ENCODE measurements around the gene TIMM10B. TPM values are rescaled to one million over a fixed set of nuclear protein-coding genes. Genes with fewer than 3 reads are reported as not detected.

Gene TIMM10B
- total RNA-seq, 2 donors from 2014 or later: 48.0 TPM

DNA sequence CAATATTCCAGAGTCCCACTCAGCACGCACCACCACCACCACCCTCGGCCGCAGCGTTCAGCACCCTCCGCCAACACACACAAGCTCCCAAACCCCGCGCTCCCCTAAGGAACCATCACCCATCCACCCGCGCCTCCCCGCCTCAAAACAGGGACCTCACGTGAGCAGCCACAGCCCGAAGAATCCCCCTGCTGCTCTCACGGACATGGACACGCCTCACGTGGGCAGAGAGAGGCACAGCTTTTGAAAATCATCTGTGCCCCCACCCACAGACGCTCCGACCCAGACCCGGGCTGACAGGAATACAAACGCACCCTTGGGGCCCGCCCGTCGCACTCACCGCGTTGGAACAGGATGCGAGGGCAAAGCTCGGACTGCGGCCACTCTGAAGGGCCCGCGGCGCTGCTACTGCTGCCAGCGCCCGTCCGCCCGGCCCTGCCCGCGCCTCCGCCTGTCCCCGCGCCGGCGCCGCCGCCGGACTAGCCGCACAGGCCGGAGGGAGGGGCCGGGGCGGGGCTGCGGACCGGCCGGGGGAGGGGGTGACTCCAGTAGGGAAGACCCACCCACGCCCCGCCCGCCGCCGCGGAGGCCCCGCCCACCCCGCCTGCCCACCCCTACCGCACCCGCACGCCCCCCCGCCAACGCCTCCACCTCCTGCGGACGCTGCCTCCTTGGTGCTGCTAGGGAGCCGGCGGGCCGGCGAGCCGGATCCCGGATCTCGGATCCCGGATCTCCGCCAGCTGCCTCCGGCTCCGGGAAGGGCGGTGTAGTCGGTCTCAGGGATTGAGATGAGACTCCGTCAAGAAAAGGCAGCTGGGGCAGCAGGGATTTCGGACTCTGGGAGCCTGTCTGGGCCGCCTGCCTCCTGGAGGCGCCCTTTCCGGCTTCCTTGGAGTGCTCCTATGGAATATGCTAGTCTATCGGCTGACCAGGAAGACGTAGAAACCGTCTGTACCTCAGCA is 7.6 kb upstream of the TIMM10B start, which contains the start of gene TRIM3:
Gene TRIM3 (minus strand): TSS at position 491 of the 962 bp plus-strand sequence. CDS start 8,246 bp downstream, outside the sequence.
- H3K9ac ChIP-seq (ENCODE audit: low read depth in 2 of 2, low read length in 2 of 2): peak within 1 kb of the TSS; percentile 78 to 90
- H3K27ac ChIP-seq: peak within 1 kb of the TSS; percentile 92
- H3K9me3 ChIP-seq: no peaks in the 10 kb centered on the region
- peak; percentile 96 for DNase-seq
- H3K27me3 ChIP-seq: no peaks in the 10 kb centered on the region
- H3K4me3 ChIP-seq: peak within 1 kb of the TSS; percentile 58
- no peak for TF ChIP-seq CTCF (IDR thresholded peaks at IDR 0.05)
- H3K36me3 ChIP-seq: no peaks in the 10 kb centered on the region
- peaks cover 9% of the 10 kb centered on the region for H3K4me1 ChIP-seq
- intact Hi-C loops (cut with DNase I): loop anchor here (10.0 kb wide), 2 partner anchors 131 to 239 kb away; partner anchors contain the start of genes CNGA4, FHIP1B, ILK and RRP8

- TF ChIP-seq CTCF (IDR thresholded peaks at IDR 0.05): no peak
Measured at GRCh38 chr11:6474413-6474792, 6.9 kb upstream of the TIMM10B start.

DNA sequence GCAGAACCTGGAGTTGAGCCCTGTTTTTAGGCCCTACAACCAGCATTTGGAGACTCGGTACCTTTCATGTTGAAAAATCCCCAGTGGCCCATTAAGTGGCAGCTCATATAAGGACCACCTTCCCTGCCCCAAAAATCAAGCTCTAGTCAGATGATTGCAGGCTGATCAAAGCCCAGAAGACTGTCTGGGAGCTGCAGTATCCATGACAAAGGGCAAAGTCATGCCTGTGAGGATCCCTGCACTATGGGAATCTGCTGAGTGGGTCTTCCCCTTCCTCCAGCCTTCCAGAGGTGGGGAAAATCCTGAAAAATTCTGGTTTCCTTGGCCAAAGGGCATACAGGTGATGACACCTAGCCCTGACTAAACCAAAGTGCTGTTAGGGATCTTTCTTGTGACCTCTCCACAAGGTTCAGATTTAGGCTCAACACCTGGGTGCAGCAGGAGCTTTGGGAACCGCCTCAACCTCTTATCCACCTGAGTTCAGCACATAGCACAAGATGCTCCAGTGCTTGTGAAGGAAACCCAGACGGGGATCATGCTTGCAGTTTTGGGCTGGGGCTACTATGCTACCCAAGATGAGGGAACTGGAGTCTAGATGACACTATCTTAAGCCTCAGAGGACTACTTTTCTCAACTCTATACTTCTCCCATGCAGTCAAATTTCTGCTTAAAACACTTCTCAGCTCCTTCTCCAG is 6.3 kb upstream of the TIMM10B start:
- no peaks in the 10 kb centered on the region for H3K36me3 ChIP-seq
- TF ChIP-seq CTCF (IDR thresholded peaks at IDR 0.05): no peak
- no peak overlapping the region for H3K4me3 ChIP-seq
- H3K4me1 ChIP-seq: peaks cover 6% of the 10 kb centered on the region
- intact Hi-C loops (cut with DNase I): loop anchor here (10.0 kb wide), 2 partner anchors 130 to 240 kb away; partner anchors contain the start of genes CNGA4, FHIP1B, ILK and RRP8
- peak overlapping the region; percentile 15 to 77 for H3K9ac ChIP-seq (ENCODE audit: low read depth in 2 of 2, low read length in 2 of 2)
- H3K9me3 ChIP-seq: no peaks in the 10 kb centered on the region
- no peaks in the 10 kb centered on the region for H3K27me3 ChIP-seq
- peak overlapping the region; percentile 92 for H3K27ac ChIP-seq
- DNase-seq: no peak

More at GRCh38 chr11:6474413-6474792, 6.9 kb upstream of the TIMM10B start:
- Histone ChIP-seq H3K4me1 (peaks cover 9% of the 10 kb centered on the region), H3K9me3 (no peaks in the 10 kb centered on the region), H3K27me3 (no peaks in the 10 kb centered on the region), H3K27ac (peak overlapping the region; percentile 92), H3K9ac (ENCODE audit: low read depth in 2 of 2, low read length in 2 of 2) (peak overlapping the region; percentile 74 to 77), H3K36me3 (no peaks in the 10 kb centered on the region), H3K4me3 (peak overlapping the region; percentile 58)
- no peak for DNase-seq
- intact Hi-C loops (cut with DNase I): loop anchor here (10.0 kb wide), 2 partner anchors 130 to 240 kb away; partner anchors contain the start of genes CNGA4, FHIP1B, ILK and RRP8

DNA sequence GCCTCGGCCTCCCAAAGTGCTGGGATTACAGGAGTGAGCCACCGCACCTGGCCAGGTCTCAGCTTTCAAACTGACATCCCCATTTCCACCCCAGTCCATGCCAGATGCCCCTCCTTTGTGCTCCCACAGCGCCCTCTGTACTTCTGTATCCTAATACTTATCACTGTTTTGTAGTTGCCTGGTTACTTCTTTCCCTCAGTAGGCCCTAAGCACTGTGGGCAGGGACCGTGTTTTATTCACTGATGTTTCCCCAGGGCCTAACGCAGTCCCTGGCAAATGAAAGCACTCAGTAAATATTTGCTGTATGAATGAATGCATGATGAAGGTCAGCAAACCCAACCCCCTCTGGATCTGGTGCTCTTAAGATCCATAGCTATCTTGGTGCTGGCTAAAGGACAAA is 5.4 kb upstream of the TIMM10B start:
- H3K27me3 ChIP-seq: no peaks in the 10 kb centered on the region
- H3K9ac ChIP-seq (ENCODE audit: low read depth in 2 of 2, low read length in 2 of 2): no peak overlapping the region
- H3K36me3 ChIP-seq: no peaks in the 10 kb centered on the region
- peak overlapping the region; percentile 92 for H3K27ac ChIP-seq
- no peak overlapping the region for H3K4me3 ChIP-seq
- TF ChIP-seq CTCF (IDR thresholded peaks at IDR 0.05): no peak
- no peaks in the 10 kb centered on the region for H3K9me3 ChIP-seq
- no peak for DNase-seq
- intact Hi-C loops (cut with DNase I): loop anchor here (10.0 kb wide), 2 partner anchors 129 to 241 kb away; partner anchors contain the start of genes CNGA4, FHIP1B, ILK and RRP8
- H3K4me1 ChIP-seq: peaks cover 5% of the 10 kb centered on the region

- intact Hi-C loops (cut with DNase I): loop anchor here (10.0 kb wide), 2 partner anchors 128 to 242 kb away; partner anchors contain the start of genes CNGA4, FHIP1B, ILK and RRP8
- no peak for TF ChIP-seq CTCF (IDR thresholded peaks at IDR 0.05)
- no peaks in the 10 kb centered on the region for H3K36me3 ChIP-seq
- no peak overlapping the region for H3K9ac ChIP-seq (ENCODE audit: low read depth in 2 of 2, low read length in 2 of 2)
- no peak for DNase-seq
- no peak overlapping the region for H3K4me3 ChIP-seq
- H3K4me1 ChIP-seq: peaks cover 5% of the 10 kb centered on the region
- H3K27me3 ChIP-seq: no peaks in the 10 kb centered on the region
- H3K27ac ChIP-seq: peak overlapping the region; percentile 92
- no peaks in the 10 kb centered on the region for H3K9me3 ChIP-seq
Measured at GRCh38 chr11:6476571-6476970, 4.7 kb upstream of the TIMM10B start.

All from colonic mucosa (tissue), 4 donors.